ENCODE results near the gene TAF6L. TPM values are rescaled to one million over a fixed set of nuclear protein-coding genes. Genes with fewer than 3 reads are reported as not detected.
"Not testable (repeated sequence)": the region's sequence is repeated elsewhere in the genome, so short reads cannot be mapped to it uniquely, and the experiment has no call there.

TAF6L gene
- total and polyA plus RNA-seq, 2 experiments from 2014 or later = 38.8 to 56.3 TPM

DNA sequence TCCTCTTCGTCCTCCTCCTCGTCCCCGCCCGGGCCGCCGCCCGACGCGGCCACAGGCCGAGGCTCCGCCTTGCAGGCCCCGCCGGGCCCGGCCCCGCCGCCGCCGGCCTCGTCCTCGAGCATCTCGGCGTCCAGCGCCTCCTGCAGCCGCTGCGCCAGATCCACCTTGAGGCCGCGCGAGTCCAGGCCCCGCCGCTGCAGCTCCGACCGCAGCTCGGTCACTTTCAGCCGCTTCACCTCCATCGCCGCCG lies 44.4 kb upstream of the TAF6L start:
- H3K4me1 ChIP-seq (ENCODE audit: low read depth) = peaks cover 8% of the 10 kb centered on the region
- DNase-seq (ENCODE audit: low read depth in 1 of 2, low spot score in 1 of 2) = no peak
- no peak for TF ChIP-seq CTCF (IDR thresholded peaks at IDR 0.05; ENCODE audit: low read depth, low read length)
- H3K36me3 ChIP-seq = peaks cover 22% of the 10 kb centered on the region
- peak overlapping the region; percentile 90 for H3K4me3 ChIP-seq
- peak overlapping the region; percentile 98 for H3K27ac ChIP-seq
- H3K27me3 ChIP-seq = no peaks in the 10 kb centered on the region
- H3K9me3 ChIP-seq (ENCODE audit: low read depth) = no peaks in the 10 kb centered on the region

GRCh38 chr11:62727165-62727871 lies 43.9 kb upstream of the TAF6L start, which contains the start of gene HNRNPUL2:
Gene HNRNPUL2 (minus strand): TSS chr11:62727457. CDS start chr11:62727156, 301 bp downstream.
- Histone ChIP-seq H3K36me3 (peaks cover 17% of the 10 kb centered on the region), H3K27ac (peak within 1 kb of the TSS; percentile 98), H3K4me1 (ENCODE audit: low read depth) (peaks cover 8% of the 10 kb centered on the region), H3K27me3 (no peaks in the 10 kb centered on the region), H3K4me3 (peak within 1 kb of the TSS; percentile 90), H3K9me3 (ENCODE audit: low read depth) (no peaks in the 10 kb centered on the region)
- DNase-seq (ENCODE audit: low read depth in 1 of 2, low spot score in 1 of 2) = peak; percentile 100
- peak; percentile 18 for TF ChIP-seq CTCF (IDR thresholded peaks at IDR 0.05; ENCODE audit: low read depth, low read length)

DNA sequence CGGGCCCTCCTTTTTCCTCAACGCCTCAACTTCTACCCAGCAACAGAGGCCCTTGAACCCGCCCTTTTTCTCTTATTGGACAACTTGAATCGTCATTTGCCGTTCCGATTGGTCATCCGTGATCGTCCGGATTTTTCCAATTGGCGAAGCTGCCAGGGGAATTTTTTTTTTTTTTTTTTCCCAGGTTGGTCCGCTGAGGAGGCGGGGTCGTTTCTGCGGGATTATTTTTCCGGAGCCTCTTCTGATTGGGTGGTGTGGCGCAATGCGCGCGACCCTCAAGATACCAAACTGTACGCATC lies 43.4 kb upstream of the TAF6L start:
- H3K9me3 ChIP-seq (ENCODE audit: low read depth) = no peaks in the 10 kb centered on the region
- DNase-seq (ENCODE audit: low read depth in 1 of 2, low spot score in 1 of 2) = peak; percentile 98
- no peaks in the 10 kb centered on the region for H3K27me3 ChIP-seq
- TF ChIP-seq CTCF (IDR thresholded peaks at IDR 0.05; ENCODE audit: low read depth, low read length) = no peak
- peaks cover 12% of the 10 kb centered on the region for H3K36me3 ChIP-seq
- H3K4me3 ChIP-seq = peak overlapping the region; percentile 90
- H3K4me1 ChIP-seq (ENCODE audit: low read depth) = peaks cover 8% of the 10 kb centered on the region
- H3K27ac ChIP-seq = peak overlapping the region; percentile 98

GRCh38 chr11:62728171-62728988 lies 42.8 kb upstream of the TAF6L start, which contains the start of gene TTC9C:
Gene TTC9C (plus strand): TSS chr11:62728486. CDS start chr11:62728849, 363 bp downstream.
- no peak for TF ChIP-seq CTCF (IDR thresholded peaks at IDR 0.05; ENCODE audit: low read depth, low read length)
- Histone ChIP-seq H3K9me3 (ENCODE audit: low read depth) (no peaks in the 10 kb centered on the region), H3K4me1 (ENCODE audit: low read depth) (peaks cover 8% of the 10 kb centered on the region), H3K4me3 (peak within 1 kb of the TSS; percentile 90), H3K27ac (peak within 1 kb of the TSS; percentile 98), H3K27me3 (no peaks in the 10 kb centered on the region), H3K36me3 (peaks cover 11% of the 10 kb centered on the region)
- peak; percentile 91 to 94 for DNase-seq (ENCODE audit: low read depth in 1 of 2, low spot score in 1 of 2)

GRCh38 chr11:62730076-62730475 lies 41.1 kb upstream of the TAF6L start:
- DNase-seq (ENCODE audit: low read depth in 1 of 2, low spot score in 1 of 2); H3K4me1 ChIP-seq (ENCODE audit: low read depth); H3K9me3 ChIP-seq (ENCODE audit: low read depth); H3K27ac ChIP-seq; H3K27me3 ChIP-seq: not testable (repeated sequence)
- H3K4me3 ChIP-seq = peak overlapping the region; percentile 90
- peaks cover 12% of the 10 kb centered on the region for H3K36me3 ChIP-seq

DNA sequence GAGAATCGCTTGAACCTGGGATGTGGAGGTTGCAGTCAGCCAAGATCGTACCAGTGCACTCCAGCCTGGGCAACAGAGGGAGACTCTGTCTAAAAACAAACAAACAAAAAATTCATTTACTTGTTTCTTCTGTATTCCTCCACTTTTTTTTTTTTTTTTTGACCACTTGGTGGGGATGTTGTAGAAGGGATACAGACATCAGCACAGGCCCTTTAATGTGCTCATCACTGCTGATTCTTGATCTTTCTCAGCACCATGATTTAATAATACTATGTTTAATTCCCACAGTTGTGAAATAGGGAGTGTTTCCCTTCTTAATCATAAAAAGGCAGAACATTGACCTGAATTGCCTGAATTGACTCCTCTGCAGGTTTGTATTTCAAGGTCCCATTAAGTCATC lies 38.4 kb upstream of the TAF6L start:
- Histone ChIP-seq H3K36me3 (peaks cover 17% of the 10 kb centered on the region), H3K4me3 (no peak overlapping the region), H3K9me3 (ENCODE audit: low read depth) (no peaks in the 10 kb centered on the region), H3K27ac (no peak overlapping the region), H3K27me3 (no peaks in the 10 kb centered on the region), H3K4me1 (ENCODE audit: low read depth) (no peaks in the 10 kb centered on the region)
- TF ChIP-seq CTCF (IDR thresholded peaks at IDR 0.05; ENCODE audit: low read depth, low read length) = no peak
- peak in 1 of 2 donors; percentile 43 for DNase-seq (ENCODE audit: low read depth in 1 of 2, low spot score in 1 of 2)
